GM18507 (cell line): ENCODE results near the gene ZFP36.

Experiments
- DNase-seq: peaks from one replicate; pipeline ENCODE4 v3.0.0; 2011; ENCODE audit warnings: low read depth; ENCODE audit not compliant: insufficient read length; ENCODE audit errors: extremely low spot score
- FAIRE-seq: peaks from 2 replicates; lab custom pipeline; 2011; peaks lifted over from hg19 to GRCh38; lab: Jason Lieb, UNC

Gene ZFP36

DNA sequence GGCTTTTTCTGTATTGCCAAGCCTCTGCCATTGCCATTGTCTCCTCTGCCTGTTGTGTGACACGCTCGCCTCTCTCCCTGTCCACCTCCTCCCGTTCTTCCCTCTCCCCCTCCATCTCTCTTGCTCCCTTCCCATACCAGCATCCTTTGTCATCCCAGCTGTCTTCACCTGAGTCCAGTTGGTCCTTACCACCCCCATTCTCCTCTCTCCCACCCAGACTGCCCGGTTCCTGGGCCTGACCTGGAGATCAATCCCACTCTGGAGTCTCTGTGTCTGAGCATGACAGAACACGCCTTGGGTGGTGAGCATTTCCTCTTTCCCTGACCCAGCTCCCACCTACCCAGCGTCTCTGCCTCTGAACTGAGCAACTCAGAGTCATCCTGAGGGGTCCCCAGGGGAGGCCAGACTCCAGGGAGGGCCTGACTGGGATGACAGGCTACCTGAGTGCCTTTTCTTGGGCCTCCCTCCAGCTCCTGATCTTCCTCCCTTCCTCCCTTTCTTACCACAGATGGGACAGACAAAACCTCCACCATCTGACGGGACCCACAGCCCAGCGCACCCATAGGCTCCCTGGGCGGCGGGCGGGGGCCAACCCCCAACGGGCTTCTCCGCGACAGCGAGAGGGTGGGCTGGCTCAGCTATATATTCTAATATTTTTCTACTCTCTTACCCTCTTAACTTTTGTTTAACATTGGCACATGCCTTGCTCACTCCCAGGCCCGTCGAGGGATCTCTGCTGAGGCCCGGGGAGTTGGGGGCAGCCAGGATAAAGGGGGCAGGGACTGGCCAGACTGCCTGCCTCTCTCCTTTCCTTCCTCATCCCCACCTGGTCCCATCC, 23.4 kb upstream of the ZFP36 start:
- DNase-seq, result no peak
- no peak for FAIRE-seq

DNA sequence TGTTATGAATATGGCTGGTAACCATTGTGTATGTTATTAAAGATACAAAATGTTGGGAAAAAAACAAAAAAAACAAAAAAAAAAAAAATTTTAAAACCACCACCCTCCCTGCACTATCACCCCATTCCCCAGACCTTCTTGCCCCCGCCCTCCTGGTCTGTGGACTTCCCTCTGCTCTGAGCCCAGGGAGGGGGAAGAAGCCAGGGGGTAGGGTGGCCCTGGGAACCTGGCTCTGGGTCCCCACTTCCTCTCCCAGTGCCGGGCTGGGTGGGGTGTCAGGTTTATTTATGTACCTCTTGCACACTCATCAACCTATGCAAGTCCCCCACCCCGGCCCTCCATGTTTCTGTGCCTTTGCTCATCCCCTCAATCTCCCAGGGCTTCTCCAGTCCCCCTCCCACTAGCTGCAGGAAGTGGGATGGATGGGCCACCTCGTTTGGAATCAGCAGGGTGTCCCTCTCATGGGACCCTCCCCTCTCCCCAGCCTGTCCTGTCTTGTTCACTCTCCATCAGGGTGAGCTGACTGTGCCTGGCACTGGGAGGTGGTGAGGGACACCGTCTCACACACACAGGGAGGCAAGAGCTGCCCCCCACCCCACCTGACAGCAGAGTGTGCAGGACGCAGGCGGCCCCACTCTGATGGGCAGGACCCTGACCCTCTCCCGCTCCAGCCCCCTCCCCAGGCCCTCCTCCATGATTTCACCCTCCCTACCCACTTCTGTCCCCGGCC, 21.6 kb upstream of the ZFP36 start:
- no peak for FAIRE-seq
- no peak for DNase-seq

DNA sequence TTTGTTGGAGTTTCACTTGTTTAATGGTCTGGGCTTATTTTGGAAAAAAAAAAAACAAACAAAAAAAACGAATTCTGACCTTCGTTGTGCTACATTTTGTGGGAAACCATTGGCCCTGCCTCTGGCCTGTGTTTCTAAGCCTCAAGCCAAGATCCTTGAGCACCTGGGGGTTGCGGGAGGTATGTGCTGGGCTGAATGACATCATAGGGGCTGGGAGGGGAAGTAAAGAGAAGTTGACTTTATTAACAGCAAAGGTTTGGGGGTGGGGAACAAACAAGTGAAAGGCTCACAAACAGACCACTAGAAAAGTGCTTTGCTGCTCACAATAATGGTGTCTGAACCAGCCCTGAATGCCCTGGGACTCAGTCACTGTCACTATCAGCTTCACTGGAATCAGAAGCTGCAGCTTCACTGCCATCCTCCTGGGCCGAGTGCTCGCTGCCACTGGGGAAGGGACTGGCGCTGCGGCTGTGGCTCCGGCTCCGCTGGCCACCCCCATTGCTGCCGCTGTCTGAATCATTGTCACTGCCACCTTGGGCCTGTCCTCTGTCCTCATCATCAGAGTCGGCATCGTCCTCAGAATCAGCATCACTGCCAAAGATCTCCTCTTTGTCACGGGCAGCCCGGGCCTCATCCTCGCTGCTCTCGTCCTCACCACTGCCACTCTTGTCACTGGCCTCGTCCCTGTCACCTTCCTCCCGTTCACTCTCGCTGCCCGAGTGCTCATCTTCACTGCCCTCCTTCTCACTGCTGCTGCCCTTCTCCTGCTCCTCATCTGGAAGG, 20.8 kb upstream of the ZFP36 start:
- FAIRE-seq, result no peak
- DNase-seq, result no peak

DNA sequence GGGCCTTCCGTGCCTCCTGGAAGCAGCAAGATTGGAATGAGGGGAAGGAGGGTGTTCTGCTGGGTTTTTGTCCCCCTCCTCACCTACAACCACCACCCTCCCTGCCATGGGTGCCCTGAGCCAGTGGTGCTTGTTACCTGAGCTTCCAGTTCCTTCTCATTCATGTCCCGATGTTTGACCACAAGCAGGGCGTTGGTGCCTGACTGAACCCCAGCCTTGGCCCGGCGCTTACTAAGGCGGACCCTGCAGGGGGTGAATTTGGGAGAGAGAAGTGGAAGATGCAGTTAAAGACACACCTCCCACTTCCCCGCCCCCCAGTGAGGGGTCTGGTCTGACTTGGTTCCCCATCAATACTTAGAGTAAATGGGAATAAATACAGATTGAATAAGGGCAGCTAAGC, 20.1 kb upstream of the ZFP36 start:
- DNase-seq, result no peak
- no peak for FAIRE-seq

DNA sequence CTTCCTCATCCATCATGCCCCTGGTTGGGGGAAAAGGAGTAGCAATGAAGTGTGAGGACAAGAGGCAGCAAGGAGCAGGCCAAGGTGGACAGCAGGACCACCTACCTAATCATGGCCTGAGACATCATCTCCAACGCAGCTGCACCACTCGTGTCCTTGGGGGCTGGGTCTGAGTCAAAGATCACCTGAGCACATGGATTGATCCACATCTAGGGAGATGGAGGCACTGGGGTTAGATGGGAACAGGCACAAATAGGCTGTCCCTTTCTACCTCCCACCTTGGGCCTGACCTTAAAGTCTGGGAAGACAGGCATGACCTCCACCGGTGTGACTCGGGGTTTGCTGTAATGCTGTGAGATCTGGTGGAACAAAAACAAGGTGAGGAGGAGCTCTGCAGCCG, 18.0 kb upstream of the ZFP36 start:
- FAIRE-seq (no peak), DNase-seq (no peak)

DNA sequence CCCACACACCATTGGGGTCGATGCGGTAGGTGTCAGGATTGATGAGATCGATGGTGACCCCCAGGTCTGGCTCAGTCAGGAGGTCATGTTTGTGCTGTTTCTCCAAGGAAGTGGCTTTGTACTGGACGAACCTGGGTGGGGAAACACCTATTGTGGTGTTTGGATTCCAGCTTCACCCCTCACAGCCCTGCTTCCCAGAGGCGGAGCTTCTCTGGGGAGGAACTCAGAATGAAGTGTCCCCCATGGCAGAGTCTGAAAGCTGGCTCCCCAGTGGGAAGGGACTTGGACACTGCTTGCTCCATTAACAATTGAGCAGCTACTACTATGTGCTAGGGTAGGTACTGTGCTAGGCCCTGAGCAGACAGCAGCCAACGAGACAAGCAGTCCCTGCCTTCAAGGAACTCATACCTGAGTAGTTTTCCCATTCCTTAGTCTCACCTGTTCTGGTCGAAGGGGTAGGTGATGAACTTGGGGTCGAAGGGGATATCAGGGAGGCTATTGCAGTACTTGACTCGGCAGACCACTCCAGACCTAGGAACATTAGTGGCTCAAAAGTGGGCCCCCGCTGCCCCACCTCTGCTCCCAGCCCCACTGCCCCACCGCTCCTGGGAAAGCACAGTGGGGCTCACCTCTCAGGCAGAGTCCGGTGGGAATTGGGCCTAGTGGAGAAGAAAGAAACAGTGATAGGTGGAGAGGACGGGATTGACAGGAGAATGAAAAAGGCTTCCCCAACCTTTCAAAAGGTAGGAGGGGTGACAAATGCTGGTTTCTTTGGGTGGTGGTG, 16.8 kb upstream of the ZFP36 start:
- FAIRE-seq (no peak), DNase-seq (no peak)

DNA sequence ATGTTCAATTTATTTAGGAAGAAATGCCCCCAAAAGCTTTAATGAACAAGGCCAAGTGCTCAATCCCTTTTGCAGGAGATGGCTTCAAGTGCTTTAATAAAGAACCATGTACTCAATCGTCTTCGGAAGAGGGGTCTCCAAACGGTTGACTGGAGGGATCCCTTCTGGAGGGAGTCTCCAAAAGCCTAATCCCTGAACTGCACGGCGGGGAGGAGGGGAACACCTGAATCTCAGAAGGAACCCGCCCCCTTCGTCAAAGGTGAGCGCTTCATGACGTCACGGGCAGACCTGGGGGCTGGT, 16.2 kb upstream of the ZFP36 start:
- DNase-seq (no peak), FAIRE-seq (no peak)

DNA sequence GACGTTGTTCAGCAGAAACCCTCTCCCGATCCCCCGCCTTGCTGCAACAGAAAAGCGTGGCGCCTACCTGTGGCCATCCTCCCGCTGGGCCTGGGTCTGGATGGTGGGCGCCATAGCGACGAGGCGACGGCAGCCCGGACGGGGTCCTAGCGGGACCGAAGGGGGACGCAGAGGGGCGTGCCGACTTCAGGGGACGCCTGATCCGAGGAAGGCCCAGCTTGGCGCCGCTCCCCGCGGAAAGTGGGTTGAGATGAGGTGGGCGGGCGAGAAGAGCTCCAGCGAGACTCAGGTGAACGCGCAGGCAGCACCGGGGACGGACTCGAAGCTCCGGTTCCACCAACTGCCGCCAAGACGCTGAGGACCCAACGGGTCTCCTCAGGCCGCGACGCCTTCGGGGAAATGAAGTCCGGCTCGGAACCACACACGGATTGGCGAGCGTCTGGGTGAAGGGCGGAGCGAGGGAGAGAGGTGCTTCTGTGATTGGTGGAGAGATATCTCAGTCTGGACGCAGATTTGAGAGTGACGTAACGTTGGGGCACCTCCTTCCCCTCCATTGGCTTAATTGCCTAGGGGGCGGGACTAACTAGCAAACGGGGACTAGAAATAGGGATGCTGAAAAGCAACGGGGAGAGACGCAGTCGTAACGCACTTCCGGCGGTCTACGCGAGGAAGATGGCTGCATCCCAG, 15.8 kb upstream of the ZFP36 start, which contains the start of the genes MED29 and PAF1:
Gene MED29, plus strand, starts transcription at position 628 of the 687 bp plus-strand sequence. Its CDS starts 45 bp downstream, at position 673.
Gene PAF1, minus strand, starts transcription at position 356 of the 687 bp plus-strand sequence. Its CDS starts 242 bp downstream, at position 114.
- DNase-seq (peak; percentile 97), FAIRE-seq (peak; percentile 100)

DNA sequence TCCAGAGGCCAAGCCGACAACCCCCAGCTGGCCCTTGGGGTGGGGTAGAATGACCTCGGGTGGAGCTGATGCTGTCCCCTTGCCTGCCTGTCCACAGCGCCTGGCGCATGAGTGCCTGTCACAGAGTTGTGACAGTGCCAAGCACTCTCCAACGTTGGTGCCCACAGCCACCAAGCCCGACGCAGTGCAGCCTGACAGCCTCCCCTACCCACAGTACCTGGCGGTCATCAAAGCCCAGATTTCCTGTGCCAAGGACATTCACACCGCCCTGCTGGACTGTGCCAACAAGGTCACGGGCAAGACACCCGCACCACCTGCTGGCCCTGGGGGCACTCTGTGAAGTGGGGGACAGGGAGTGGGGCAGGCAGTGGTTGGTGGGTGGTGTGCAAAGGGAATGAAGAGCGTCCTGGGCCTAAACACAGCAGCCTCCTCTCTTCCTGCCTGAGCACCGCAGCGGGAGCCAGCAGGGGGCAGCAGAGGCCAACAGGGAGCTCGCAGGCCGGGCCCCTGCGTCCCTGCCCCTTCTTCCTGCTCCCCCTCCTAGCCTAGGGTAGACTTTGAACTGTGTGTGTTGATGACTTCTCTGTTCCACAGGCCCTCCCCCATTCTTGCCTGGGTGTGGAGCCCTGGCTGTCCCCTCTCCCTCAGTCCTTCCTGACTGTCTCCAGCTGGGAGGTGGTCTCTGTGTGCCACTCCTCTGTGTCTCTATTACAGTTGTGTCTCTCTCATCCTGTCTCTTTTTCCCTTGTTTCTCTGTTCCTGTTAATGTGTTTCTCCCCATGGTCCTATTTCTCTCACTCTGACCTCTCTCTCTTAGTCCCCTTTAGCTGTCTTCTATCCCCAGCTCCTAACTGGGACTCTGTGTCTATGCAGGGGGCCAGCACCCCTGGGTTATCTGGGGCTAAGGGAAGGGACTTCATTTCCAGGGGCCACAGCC, 9.0 kb upstream of the ZFP36 start:
- DNase-seq, result peak; percentile 74
- FAIRE-seq, result peak; percentile 86

DNA sequence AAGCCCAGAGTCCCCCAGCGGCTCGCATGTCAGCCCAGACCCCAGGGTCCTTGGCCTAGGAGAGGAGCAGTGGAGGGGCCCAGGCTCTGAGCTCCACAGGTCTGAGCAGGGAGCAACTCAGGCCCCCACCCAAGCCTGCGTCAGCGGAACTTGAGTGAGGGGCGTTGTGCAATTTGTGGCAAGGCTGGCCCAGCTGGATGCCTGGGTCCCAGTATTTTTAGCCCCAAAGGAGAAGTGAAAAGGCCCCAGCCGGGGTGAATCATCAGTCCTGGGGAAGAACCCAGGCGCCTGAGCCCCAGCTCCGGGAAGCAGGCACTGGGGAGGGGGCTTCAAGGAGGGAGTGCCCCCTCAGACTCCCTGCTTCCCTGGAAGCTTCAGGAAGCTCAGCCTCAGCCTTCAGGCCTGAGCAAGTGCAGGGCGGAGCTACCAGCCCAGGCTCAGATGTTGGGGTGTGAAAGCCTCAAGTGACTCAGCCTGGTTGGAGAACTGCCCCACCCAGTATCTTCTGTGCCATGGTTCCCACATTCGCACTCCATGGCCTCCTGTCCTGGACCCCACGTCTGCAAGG, 8.3 kb upstream of the ZFP36 start:
- DNase-seq, result no peak
- peak; percentile 52 for FAIRE-seq

DNA sequence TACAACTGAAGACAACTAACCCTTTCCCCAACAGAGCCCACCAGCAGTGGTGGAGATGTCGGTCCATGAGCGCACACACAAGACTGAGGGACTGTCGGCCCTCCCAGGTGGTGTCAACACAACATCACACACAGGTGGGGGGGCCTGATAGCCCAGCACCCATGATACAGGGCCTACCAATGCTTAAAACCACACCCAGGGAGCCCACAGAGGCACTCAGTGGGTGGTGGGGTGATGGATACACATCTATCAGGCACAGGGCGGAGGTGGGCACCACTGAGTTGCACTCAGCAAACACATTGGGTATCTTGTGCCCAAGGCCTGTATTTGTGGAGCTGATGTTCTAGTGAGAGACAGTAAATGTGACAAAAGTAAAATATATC, 7.0 kb upstream of the ZFP36 start:
- no peak for FAIRE-seq
- DNase-seq, result no peak

DNA sequence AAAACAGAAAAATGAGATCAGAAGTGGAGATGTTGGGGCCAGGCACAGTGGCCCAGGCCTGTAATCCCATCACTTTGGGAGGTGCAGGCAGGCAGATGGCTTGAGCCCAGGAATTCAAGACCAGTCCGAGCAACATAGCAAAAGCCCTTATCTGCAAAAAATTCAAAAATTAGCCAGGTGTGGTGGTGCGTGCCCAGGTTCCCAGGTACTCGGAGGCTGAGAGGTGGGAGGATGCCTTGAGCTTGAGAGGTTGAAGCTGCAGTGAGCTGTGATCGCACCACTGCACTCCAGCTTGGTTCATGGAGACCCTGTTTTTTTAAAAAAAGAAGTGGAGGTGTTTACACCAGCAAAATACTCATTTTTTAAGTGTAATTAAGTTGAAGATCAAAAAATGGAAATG, 6.6 kb upstream of the ZFP36 start:
- FAIRE-seq (no peak), DNase-seq (no peak)

DNA sequence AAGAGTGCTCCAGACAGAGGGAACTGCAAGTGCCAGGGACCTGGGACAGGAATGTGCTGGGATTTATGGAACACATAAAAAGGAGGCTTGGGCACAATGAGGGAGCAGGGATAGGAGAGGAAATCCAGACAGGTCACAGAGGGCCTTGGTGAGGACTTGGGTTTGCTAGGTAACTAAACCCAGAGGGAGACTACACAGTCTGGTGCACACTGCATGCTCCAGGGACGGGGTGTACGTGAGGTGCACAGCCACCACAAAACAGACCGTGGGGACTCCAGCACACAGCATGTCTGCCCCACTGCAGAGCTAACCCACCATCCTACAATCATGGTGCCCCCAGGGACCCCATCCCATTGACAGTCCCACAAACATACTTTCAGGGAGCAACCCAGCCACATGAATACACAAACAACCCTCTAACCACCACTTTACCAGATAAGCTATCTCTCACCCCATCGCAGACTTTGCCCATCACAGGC, 5.5 kb upstream of the ZFP36 start:
- no peak for FAIRE-seq

DNA sequence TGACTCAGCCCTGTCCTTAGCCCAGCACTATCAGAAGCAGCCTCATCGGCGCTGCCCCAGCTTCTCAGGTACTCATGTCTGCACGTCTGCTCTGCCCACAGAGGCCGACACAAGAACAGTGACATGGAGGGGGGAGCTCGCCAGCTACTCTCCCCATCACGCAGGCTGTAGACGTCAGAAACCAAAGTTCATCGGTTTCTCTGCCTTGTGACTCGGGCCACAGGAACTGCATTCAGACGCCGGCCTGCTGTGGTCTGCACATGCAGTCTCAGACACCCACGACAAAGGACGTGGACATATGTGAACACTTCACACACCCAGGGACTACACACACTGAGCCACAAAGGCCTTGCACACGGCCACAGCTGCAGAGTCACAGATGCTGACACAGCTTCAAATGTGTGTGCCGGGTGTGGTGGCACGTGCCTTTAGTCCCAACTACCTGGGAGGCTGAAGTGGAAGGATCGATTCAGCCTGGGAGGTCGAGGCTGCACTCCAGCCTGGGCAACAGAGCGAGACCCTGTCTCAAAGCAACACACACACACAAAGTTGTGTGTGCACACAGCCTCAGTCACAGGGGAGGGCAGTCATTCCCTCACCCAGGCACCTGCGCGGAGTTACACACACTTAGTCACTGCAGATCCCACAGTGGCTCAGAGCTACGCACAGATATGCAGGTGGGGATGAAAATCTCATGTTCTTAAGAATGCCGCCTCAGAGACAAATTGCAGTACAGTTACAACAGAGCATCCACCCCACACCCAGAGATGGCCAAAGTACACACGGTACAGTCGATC, 4.9 kb upstream of the ZFP36 start:
- DNase-seq, result no peak
- FAIRE-seq, result peak; percentile 89

More for the DNA sequence above, 5.5 kb upstream of the ZFP36 start:
- no peak for DNase-seq

DNA sequence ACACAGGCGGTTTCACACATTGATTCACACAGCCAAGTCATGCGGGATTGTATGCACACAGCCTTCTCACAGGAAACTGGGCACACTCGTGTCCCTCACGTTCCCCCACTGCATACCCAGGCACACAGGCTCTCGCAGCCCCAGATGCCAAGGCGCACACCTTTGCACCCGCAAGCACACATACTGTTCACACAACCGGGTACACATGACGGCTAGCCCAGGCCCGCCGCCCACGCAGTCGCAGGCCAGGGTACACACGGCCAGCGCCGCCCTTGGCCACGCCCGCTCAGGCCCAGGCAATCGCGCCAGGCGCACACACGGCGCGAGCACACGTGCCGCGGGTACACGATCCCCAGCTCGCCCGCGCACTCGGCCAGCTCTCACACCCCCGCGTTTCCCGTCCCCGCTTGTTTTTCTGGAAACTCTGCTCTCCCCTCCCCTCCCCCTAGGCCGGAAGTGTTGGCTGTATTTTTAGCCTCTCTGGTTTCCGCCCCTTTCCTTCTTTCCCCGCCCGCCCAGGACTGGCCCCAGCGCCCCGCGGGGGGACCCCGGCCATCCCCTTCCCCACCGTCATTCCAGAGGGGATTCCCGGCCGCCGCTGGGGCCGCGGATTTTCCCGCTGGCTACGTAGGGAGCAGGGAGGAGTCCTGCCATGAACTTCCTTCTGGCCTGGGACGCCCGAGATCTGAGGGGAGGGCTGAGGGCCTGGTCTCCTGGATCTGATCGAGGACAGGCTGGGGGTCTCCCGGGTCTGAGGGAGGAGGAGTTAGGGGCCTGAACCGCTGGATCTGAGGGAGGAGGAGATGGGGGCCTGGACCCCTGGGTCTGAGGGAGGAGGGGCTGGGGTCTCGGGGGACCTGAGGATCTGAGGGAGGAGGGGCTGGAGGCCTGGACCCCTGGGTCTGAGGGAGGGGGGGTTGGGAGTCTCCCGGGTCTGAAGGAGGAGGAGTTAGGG, 4.0 kb upstream of the ZFP36 start:
- DNase-seq, result peak; percentile 44
- FAIRE-seq, result peak; percentile 84
